A549 treated with Hydrocortisone at 1 μM for 4 hours (cell line): ENCODE measurements around the gene PLK1. TPM values are rescaled to one million over a fixed set of nuclear protein-coding genes. Genes with fewer than 3 reads are reported as not detected.

Experiments
- total RNA-seq: library from RNA; stranded (reverse); fragments of 200-300 nt; extraction: Qiagen RNA extraction; gene quantifications from 5 replicates; pipeline ENCODE4 v1.2.3, GENCODE V29; 2022

PLK1 gene
- 150 to 164 TPM (median 157 TPM) in 5 replicates for total RNA-seq

DNA sequence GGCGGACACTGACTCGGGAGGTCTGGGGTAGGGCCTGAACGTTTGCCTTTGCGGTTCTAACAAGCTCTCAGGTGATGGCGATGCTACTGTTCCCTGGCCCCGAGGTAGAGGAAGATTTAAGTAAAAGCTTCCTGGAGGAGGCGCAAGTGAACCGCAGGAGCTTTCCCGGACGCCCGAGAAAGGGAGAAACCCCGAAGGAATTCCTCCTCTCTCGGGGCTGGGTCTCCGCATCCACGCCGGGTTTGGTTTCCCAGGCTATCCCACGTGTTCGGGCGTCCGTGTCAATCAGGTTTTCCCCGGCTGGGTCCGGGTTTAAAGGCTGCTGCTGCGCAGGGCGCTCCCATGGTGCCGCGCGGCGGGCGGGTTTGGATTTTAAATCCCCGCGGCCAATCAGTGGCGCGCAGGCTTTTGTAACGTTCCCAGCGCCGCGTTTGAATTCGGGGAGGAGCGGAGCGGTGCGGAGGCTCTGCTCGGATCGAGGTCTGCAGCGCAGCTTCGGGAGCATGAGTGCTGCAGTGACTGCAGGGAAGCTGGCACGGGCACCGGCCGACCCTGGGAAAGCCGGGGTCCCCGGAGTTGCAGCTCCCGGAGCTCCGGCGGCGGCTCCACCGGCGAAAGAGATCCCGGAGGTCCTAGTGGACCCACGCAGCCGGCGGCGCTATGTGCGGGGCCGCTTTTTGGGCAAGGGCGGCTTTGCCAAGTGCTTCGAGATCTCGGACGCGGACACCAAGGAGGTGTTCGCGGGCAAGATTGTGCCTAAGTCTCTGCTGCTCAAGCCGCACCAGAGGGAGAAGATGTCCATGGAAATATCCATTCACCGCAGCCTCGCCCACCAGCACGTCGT lies at the start of gene PLK1:
Gene PLK1, plus strand, starts transcription at position 460 of the 844 bp plus-strand sequence. Its CDS starts 44 bp downstream, at position 504.

DNA sequence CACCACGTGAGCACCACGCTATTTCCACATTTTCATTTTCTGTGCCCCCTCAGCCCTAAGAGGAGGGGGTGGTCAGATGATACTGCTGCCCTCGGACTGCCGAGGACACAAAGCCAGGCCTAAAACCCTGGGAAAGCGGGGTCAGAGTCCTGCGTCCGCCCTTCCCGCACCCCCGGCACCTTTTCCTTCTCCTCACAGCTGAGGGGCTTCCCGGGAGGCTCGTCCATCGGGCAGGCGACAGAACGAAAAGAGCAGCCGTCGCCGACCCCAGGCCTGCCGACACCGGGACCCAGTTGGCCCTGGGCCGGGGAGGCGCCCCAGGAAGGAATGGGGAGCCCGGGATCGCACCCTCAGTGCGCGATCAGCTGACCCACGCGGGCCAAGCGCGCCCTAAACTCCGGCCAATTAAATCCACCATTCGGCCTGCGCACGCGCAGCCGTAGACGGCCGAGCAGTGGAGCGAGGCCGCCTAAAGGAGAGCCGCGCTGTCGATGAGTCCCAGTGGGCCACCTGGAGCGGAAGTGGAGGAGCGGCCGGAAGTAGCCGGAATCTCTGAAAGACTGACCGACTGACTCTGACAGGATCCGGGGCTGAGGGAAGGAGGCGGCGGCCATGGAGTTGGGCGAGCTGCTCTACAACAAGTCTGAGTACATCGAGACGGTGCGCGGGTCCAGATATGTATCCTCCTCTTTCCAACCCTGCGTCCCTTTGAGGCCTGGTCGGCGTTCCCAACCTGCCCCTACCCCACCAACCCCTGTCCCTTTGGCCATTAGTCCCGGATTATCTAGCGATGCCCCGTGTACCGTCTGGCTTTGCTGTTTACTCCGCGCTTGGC lies 37.5 kb upstream of the PLK1 start, which contains the start of the genes DCTN5 and PALB2:
Gene DCTN5, plus strand, starts transcription at position 536 of the 835 bp plus-strand sequence. Its CDS starts 77 bp downstream, at position 613.
Gene PALB2, minus strand, starts transcription at position 380 of the 835 bp plus-strand sequence. Its CDS starts 153 bp downstream, at position 227.

DNA sequence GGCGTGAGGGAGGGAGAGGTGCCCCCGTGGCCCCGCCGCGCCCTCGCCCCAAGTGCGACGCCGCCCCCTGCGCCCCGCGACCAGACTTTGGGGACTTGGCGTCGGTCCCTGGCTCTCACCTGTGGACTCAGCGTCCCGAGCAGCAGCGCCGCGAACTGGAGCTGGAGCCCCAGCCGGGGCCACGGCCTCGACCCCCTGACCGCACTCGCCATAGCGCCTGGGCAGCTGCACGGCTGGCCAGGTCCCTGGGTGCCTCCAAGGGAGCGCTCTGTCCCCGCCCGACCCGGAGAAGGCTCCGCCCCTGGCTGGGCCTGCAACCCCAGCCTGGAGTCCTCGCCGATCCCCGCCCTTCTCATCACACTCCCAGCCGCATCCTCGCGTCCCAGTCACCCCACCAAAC lies 34.3 kb downstream of the PLK1 start, which contains the start of gene ERN2:
Gene ERN2, minus strand, starts transcription at position 247 of the 400 bp plus-strand sequence. Its CDS starts 35 bp downstream, at position 212.

Other genes starting within 250 kb of the PLK1 start
- 16.4 to 17.6 TPM (median 17.2 TPM) in 5 replicates for gene COG7, start 225.7 kb upstream of the PLK1 start, total RNA-seq
- 24.0 to 32.4 TPM (median 27.0 TPM) in 5 replicates for gene GGA2, start 168.4 kb upstream of the PLK1 start, total RNA-seq
- 24.7 to 31.9 TPM (median 31.0 TPM) in 5 replicates for gene EARS2, start 121.5 kb upstream of the PLK1 start, total RNA-seq
- 41.5 to 50.1 TPM (median 48.3 TPM) in 5 replicates for gene UBFD1, start 121.2 kb upstream of the PLK1 start, total RNA-seq
- gene NDUFAB1, start 82.6 kb upstream of the PLK1 start, total RNA-seq = 149 to 205 TPM (median 188 TPM) in 5 replicates
- 9.0 to 12.1 TPM (median 10.7 TPM) in 5 replicates for gene PALB2, start 37.6 kb upstream of the PLK1 start, total RNA-seq
- gene DCTN5, start 37.4 kb upstream of the PLK1 start, total RNA-seq = 69.9 to 75.9 TPM (median 72.8 TPM) in 5 replicates
- gene ERN2, start 34.3 kb downstream of the PLK1 start, total RNA-seq = not detected in 5 replicates
- 0.05 to 0.06 TPM in 2 of 5 replicates, not detected in the others for gene CHP2, start 76.1 kb downstream of the PLK1 start, total RNA-seq
- 0.13 to 0.34 TPM (median 0.15 TPM) in 5 replicates for gene PRKCB, start 157.1 kb downstream of the PLK1 start, total RNA-seq